Glomerular endothelial cell (primary cell): ENCODE data around the gene ATP6V1B1. TPM values are rescaled to one million over a fixed set of nuclear protein-coding genes. Genes with fewer than 3 reads are reported as not detected.

Experiments
- DNase-seq: peaks from one replicate; pipeline ENCODE4 v3.0.0-alpha.2; 2011; ENCODE audit warnings: low read depth, low spot score; ENCODE audit errors: extremely low read depth
- total RNA-seq: library from RNA; depleted of rRNA; stranded (reverse); fragments of >200 nt; gene quantifications from 2 replicates; pipeline ENCODE4 v1.2.3, GENCODE V29; 2015

ATP6V1B1 gene
- total RNA-seq, 1 donor from 2014 or later, result not detected

- no peak for DNase-seq
Measured at GRCh38 chr2:70926042-70926441, 9.7 kb upstream of the ATP6V1B1 start.

DNA sequence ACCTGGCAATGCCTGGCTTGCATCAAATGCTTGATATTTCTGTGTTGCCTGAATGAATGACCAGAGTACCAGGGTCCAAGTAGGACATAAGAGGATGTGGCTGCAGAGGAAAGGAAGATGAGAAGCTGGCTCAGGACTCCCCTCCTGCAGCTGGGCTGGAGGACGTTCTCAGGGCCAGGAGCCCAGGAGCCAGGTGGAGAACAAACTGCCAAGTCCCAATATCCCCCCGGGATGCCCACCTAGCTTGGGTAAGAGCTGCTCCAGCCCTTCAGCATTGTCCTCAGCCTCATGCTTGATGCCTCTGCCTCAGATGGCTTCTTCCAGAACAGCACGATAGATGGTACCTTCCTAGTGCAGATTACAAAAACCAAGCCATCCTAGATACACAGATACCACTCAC lies 8.6 kb upstream of the ATP6V1B1 start:
- DNase-seq, result no peak

GRCh38 chr2:70927641-70928040 lies 8.1 kb upstream of the ATP6V1B1 start:
- DNase-seq, result no peak

- DNase-seq, result no peak
Measured at GRCh38 chr2:70928366-70928765, 7.3 kb upstream of the ATP6V1B1 start.

DNA sequence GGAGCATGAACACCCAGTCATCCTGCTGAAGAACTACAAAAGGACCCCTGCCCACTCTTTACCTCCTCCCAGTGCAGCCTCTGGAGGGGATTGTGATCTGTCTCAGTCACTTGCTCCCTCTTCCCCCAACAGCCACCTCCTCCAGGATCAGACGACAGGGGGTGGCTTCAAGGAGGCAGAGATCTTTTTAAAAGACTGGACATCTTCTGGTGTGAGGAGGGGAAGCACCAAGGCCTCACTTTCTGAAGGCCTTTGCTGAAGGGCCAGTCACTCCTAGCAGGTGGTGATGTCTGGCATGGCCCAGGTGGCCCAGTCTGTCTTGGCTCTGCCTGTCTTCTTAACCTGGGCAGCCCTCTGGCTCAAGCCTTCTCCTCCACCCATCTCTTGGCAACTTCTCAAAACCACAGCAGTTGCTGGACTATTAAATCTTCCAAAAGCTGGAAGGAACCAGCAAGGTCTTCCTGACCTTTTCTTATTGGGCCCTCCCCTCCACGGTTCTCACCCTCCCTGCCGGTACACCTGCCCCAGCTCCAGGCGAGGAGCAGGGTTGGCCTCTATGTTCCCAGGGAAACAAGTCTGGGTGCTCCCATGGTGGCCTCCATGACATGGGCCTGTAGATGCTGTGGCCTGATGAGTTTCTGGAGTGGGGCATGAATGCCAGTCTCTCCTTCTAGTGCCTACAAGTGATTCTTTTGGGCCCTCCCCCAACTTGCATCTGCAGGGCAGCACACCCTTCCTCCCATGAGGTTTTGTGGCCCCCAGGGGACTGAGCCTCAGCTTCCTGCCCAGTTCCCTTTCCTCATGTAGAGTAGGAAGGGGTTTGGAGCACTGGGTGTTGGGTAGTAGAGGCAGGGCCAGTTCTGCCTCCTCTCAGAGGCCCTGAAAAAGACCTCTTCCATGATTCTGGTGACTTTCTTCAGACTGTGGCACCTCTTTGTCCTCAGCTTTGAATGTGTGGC lies 5.0 kb upstream of the ATP6V1B1 start:
- DNase-seq, result no peak

- DNase-seq, result no peak
Measured at GRCh38 chr2:70931376-70932000, 4.2 kb upstream of the ATP6V1B1 start.

DNA sequence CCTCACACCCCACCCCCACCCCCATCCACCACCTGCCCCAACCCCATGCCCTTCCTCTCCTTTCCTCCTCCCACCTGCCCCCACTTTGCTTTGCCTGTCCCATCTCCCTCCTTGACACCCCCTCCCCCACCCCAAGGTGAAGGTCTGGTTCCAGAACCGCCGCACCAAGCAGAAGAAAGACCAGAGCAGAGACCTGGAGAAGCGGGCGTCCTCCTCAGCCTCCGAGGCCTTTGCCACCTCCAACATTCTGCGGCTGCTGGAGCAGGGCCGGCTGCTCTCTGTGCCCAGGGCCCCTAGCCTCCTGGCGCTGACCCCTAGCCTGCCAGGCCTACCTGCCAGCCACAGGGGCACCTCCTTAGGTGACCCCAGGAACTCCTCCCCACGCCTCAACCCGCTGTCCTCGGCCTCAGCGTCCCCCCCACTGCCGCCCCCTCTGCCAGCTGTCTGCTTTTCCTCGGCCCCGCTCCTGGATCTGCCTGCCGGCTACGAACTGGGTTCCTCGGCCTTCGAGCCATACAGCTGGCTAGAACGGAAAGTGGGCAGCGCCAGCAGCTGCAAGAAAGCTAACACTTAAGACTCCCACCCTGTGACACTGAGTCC lies 3.0 kb upstream of the ATP6V1B1 start:
- DNase-seq, result no peak

DNA sequence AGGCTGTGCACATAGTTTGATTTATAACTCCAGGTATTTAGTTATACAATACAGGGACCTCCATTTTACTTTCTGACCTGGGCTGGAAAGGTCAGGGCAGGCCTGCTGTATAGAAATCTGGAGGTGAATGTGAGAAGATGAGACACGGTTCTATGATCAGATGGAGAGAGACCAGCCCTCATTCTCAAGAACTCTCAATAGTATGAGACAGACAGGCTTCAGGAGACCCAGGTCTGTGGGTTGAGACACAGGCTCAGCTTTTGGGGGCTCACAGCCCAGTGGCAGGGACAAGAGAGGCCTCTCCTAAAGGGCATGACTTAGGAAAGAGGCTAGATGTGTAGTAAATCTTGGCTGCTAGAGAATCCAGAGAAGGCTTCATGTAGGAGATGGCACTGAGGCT lies 719 bp upstream of the ATP6V1B1 start:
- DNase-seq, result no peak

DNA sequence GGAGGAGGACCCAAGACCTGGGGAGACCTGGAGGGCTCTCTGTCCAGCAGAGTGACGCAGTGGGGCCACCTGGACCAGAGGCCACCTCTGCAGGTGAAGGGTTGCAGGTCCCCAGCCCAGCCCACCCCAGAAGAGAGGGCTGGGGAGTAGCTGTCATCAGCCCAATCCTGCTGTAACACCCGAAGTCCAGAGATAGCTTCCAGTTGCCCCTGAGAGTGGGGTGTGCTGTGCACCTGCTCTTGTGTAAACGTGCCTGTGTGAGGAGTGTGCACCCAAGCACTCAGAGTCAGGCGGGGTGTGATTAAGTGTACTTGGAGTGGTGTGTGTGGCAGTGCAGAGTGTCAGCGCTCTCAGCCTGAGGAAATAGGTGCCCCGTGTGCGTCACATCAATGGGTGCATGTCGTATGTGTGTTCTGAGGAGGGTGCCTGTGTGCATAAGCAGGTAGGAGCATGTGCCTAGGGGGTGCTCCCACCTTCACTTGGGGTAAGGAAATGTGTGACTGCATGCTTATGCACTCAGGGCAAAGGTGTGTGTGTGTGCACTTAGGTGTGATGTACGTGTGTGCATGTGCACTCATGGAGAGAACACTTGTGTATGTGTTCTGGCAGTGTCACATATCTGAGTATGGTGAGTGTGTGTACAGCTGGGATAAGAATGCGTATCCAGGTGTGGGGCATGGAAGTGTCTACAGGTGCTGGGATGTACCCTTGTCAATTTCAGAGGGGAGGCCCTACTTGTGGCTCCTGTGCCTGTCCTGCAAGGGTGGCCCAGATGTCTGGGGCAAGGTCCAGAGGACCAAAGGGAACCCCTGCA lies 672 bp downstream of the ATP6V1B1 start:
- DNase-seq, result no peak

DNA sequence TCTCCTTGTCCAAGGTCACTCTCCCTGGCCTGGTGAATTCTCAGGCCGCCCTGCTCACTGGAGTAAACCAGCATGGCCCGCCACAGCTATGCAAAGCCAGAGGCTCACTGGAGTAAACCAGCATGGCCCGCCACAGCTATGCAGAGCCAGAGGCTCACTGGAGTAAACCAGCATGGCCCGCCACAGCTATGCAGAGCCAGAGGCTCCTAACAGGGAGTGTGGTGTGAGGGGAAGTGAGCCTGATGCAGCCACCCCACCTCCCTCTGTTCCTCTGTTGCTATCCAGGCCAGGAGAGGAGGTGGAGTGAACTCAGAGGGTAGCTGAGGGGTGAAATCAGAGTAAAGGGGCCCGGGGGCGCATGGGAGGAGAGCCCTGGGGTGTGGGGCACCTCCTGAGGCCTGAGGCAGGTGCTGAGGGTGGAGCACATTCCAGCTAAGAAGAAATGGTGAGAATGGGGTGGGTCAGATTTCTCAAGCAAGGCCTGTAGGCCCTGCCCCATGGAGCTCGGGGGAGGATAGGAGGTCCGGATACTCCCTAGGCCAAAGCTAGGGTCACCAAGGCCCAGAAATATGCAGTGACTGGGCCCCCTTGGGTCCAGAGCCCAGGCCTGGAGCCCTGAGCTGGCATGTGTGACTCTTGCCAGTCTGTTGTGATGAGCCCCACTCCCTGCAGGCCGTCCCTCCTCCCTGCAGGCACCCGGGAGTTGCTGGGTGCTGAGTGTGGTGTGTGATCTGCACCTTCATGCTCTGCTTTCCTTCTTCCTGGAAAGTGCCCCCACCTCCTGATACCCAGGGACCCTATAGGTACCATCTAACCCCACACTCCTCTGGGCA lies 1.5 kb downstream of the ATP6V1B1 start:
- no peak for DNase-seq

GRCh38 chr2:70937866-70938585 lies 2.3 kb downstream of the ATP6V1B1 start:
- DNase-seq, result no peak

GRCh38 chr2:70938586-70938950 lies 2.9 kb downstream of the ATP6V1B1 start:
- no peak for DNase-seq

DNA sequence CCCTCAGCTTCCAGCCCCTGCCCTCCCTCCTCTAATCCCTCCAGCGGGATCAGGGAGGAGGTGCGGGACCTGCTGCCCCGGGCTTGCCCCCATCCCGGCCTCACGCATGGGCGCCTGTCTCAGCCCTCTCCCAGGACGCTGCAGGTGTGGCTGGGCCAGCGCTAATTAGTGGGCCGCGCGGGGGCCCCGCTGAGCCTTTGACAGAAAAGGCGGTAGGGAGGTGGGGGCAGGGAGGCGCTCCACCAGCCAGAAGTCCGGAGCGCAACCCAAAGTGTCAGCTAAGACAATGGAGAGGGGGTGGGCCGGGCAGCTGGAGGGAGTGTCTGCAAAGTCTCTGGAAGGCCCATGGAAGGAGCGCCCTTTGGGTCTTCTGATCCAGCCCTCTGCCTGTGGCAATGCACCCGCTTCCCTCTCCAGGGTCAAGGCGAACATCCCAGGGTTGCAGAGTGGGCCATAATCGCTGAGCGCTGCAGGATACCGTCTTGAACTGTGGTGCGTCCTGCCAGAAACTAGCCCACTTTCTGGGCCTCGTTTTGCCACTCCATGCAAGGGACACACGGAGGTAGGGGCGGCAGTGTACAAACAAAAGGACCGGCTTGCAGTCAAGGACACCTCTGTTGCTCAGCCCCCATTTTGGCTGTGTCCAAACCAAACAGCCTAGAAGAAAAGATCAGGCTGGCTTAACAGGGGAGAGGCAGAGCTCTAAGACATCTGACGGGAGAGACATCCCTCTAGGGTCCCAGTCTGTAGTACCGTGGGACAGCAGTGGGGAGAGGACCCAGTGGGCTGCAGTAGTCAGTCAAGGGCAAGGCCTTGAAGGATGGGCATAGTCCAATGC lies 3.5 kb downstream of the ATP6V1B1 start:
- no peak for DNase-seq

DNA sequence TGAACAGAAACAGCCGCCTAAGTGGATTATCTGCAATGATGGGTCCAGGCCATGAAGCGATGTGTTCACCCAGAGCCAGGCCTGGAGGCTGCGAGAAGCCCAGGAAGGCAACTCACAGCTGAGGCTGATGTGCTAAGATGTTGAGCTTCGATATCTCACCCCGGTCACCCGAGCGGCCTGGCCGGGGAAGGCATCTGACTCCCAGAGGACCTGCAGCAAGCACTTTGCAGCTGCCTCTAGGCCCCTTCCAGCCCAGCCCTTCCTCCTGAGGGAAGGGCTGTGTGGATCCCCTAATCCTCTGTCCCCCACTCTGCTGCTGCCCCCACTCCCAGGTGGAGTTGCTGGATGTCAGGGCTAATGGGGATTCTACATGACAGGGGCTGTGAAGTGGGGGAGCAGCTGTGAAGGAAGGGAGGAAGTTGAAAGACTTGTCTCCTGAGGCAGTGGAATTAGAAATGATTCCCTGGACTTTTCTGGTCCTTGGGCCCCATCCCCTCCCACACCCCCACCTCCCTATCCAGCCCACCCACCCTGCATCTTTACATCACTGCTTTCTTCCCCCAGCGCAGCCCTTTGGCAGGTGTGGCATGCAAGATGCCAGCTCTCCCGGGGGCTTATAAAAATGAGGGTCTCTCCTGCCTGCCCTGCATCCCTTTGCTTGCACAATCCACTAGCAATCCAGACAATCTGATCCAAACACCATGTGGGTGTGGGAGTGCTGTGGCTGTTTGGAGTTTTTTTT lies 4.3 kb downstream of the ATP6V1B1 start:
- DNase-seq, result no peak

- DNase-seq, result no peak
Measured at GRCh38 chr2:70941186-70941585, 5.5 kb downstream of the ATP6V1B1 start.

- no peak for DNase-seq
Measured at GRCh38 chr2:70941701-70942100, 6.0 kb downstream of the ATP6V1B1 start.

DNA sequence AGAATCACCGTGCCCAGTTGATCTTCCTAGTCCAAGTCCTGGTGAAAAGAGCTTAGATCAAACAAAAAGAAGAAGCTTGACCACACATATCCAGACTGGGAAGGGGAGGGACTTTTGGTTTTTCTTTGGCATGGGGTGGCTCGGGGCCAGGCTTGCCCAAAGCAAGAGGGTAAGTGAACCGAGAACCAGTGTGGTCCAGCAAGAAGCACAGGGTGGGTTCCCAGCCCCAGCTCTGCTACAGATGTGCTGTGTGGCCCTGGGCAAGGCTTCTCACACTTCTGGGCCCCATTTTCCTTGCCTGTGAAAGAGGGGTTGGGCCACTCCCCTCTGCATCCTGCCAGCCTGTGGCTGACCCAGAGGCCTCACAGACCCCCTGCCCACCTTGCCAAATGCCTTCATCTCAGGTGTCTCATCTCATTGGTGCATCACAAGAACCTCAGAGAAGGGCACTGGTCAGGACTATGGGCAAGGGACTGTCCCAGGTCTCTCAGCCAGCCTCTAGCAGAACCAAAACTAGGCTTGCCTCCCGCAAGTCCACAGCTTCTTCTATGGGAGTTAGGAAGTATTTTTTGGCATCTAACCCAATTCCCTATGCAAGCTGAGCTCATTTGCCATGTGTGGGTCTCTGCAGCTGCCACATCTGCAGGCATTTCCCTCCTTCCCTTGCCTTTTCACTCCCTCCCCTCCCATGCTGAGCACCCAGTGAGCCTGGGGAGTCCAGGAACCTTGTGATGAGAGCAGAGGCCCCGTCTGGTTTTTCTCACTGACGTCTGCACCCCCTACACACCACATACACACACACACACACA lies 6.9 kb downstream of the ATP6V1B1 start:
- no peak for DNase-seq
